Mesodermal cell (in vitro differentiated cells): ENCODE measurements around the gene MAD1L1.
"Not testable (repeated sequence)": the region's sequence is repeated elsewhere in the genome, so short reads cannot be mapped to it uniquely, and the experiment has no call there.

Experiments
- H3K27ac ChIP-seq: 2 replicates; pipeline ENCODE4 v1.7.0; 2013; ENCODE audit warnings: mild to moderate bottlenecking, low read depth, low read length, moderate library complexity; ENCODE audit not compliant: severe bottlenecking
- H3K36me3 ChIP-seq: 2 replicates; pipeline ENCODE4 v1.7.1; 2013; ENCODE audit warnings: mild to moderate bottlenecking, low read length, moderate library complexity; ENCODE audit not compliant: control insufficient read depth, insufficient read depth
- H3K4me1 ChIP-seq: one replicate; pipeline ENCODE4 v1.7.1; 2013; ENCODE audit warnings: mild to moderate bottlenecking, low read length; ENCODE audit not compliant: insufficient read depth, control insufficient read depth, poor library complexity, severe bottlenecking
- H3K4me3 ChIP-seq: 2 replicates; pipeline ENCODE4 v1.7.0; 2013; ENCODE audit warnings: low read length, control low read depth, mild to moderate bottlenecking; ENCODE audit not compliant: insufficient read depth, poor library complexity, severe bottlenecking; ENCODE audit errors: extremely low read depth
- H3K9me3 ChIP-seq: 2 replicates; pipeline ENCODE4 v1.7.1; 2013; ENCODE audit warnings: mild to moderate bottlenecking, low read length, moderate library complexity; ENCODE audit not compliant: control insufficient read depth
- WGBS, 2 experiments: methylation state at CpG; one replicate each; pipeline ENCODE4 v1.1.5; 2013; ENCODE audit warnings: missing lambda C conversion rate in 2 of 2; ENCODE audit not compliant: insufficient coverage in 2 of 2; 5-methylcytosine and 5-hydroxymethylcytosine counted together

Gene MAD1L1

GRCh38 chr7:2070151-2070763 is 162.5 kb downstream of the MAD1L1 start:
- no peak overlapping the region for H3K4me3 ChIP-seq
- no peaks in the 10 kb centered on the region for H3K9me3 ChIP-seq
- WGBS, 2 experiments, result 89% methylated on average over 11 to 12 of the region's 20 CpGs
- peaks cover 27% of the 10 kb centered on the region for H3K36me3 ChIP-seq
- peaks cover 7% of the 10 kb centered on the region for H3K4me1 ChIP-seq
- H3K27ac ChIP-seq, result peak overlapping the region; percentile 41

GRCh38 chr7:2069472-2069860 is 163.3 kb downstream of the MAD1L1 start:
- H3K27ac ChIP-seq, result peak overlapping the region; percentile 41
- WGBS, 2 experiments, result 84 to 85% methylated on average over 17 of the region's 17 CpGs
- H3K4me3 ChIP-seq, result no peak overlapping the region
- H3K36me3 ChIP-seq, result peaks cover 31% of the 10 kb centered on the region
- no peaks in the 10 kb centered on the region for H3K9me3 ChIP-seq
- peaks cover 7% of the 10 kb centered on the region for H3K4me1 ChIP-seq

GRCh38 chr7:2068693-2069471 is 163.9 kb downstream of the MAD1L1 start:
- WGBS, 2 experiments, result 93 to 94% methylated on average over 23 of the region's 23 CpGs
- Histone ChIP-seq H3K4me3 (no peak overlapping the region), H3K4me1 (peaks cover 7% of the 10 kb centered on the region), H3K9me3 (no peaks in the 10 kb centered on the region), H3K36me3 (peaks cover 31% of the 10 kb centered on the region), H3K27ac (peak overlapping the region; percentile 41)

- Histone ChIP-seq H3K27ac (no peak overlapping the region), H3K4me1 (peaks cover 7% of the 10 kb centered on the region), H3K36me3 (peaks cover 45% of the 10 kb centered on the region), H3K9me3 (no peaks in the 10 kb centered on the region), H3K4me3 (no peak overlapping the region)
- 93 to 96% methylated on average over 26 to 28 of the region's 28 CpGs for WGBS, 2 experiments
Observed at GRCh38 chr7:2066251-2066919, 166.4 kb downstream of the MAD1L1 start.

GRCh38 chr7:2065528-2065927 is 167.2 kb downstream of the MAD1L1 start:
- peaks cover 47% of the 10 kb centered on the region for H3K36me3 ChIP-seq
- 82 to 94% methylated on average over 8 to 12 of the region's 13 CpGs for WGBS, 2 experiments
- H3K27ac ChIP-seq, result peak overlapping the region; percentile 41
- H3K9me3 ChIP-seq, result peaks cover 4% of the 10 kb centered on the region
- H3K4me3 ChIP-seq, result no peak overlapping the region
- H3K4me1 ChIP-seq, result peaks cover 7% of the 10 kb centered on the region

- no peak overlapping the region for H3K4me3 ChIP-seq
- peaks cover 55% of the 10 kb centered on the region for H3K36me3 ChIP-seq
- no peak overlapping the region for H3K27ac ChIP-seq
- WGBS, 2 experiments, result 90 to 92% methylated on average over 17 to 18 of the region's 24 CpGs
- no peaks in the 10 kb centered on the region for H3K4me1 ChIP-seq
- peaks cover 12% of the 10 kb centered on the region for H3K9me3 ChIP-seq
Observed at GRCh38 chr7:2063563-2064260, 169.0 kb downstream of the MAD1L1 start.

GRCh38 chr7:2062648-2063047 is 170.1 kb downstream of the MAD1L1 start:
- Histone ChIP-seq H3K9me3 (peaks cover 12% of the 10 kb centered on the region), H3K4me3 (no peak overlapping the region), H3K36me3 (peaks cover 49% of the 10 kb centered on the region), H3K27ac (no peak overlapping the region), H3K4me1 (no peaks in the 10 kb centered on the region)
- WGBS, 2 experiments, result 94 to 97% methylated on average over 6 to 8 of the region's 11 CpGs

- Histone ChIP-seq H3K4me1 (no peaks in the 10 kb centered on the region), H3K36me3 (peaks cover 36% of the 10 kb centered on the region), H3K4me3 (no peak overlapping the region), H3K9me3 (peaks cover 12% of the 10 kb centered on the region), H3K27ac (no peak overlapping the region)
- WGBS, 2 experiments, result 90 to 91% methylated on average over 5 to 9 of the region's 11 CpGs
Observed at GRCh38 chr7:2060701-2061100, 172.0 kb downstream of the MAD1L1 start.

- Histone ChIP-seq H3K4me1 (no peaks in the 10 kb centered on the region), H3K4me3 (no peak overlapping the region), H3K27ac (no peak overlapping the region), H3K36me3 (peaks cover 34% of the 10 kb centered on the region), H3K9me3 (peaks cover 12% of the 10 kb centered on the region)
- WGBS, 2 experiments, result 95% methylated on average over 66 of the region's 66 CpGs
Observed at GRCh38 chr7:2059964-2060700, 172.6 kb downstream of the MAD1L1 start.

- Histone ChIP-seq H3K9me3 (peaks cover 12% of the 10 kb centered on the region), H3K36me3 (peaks cover 34% of the 10 kb centered on the region)
- not testable (repeated sequence) for H3K27ac ChIP-seq, H3K4me3 ChIP-seq, H3K4me1 ChIP-seq
- WGBS, 2 experiments, result 49 to 76% methylated on average over 5 to 6 of the region's 13 CpGs
Observed at GRCh38 chr7:2058246-2058645, 174.5 kb downstream of the MAD1L1 start.
